ENCODE data around the gene DPEP2.
"Not testable (repeated sequence)": the region's sequence is repeated elsewhere in the genome, so short reads cannot be mapped to it uniquely, and the experiment has no call there.

The DPEP2 gene

GRCh38 chr16:67953641-67954375 is 45.5 kb downstream of the DPEP2 start:
- no peak for DNase-seq (ENCODE audit: low read depth)

- no peak for DNase-seq (ENCODE audit: low read depth)
Measured at GRCh38 chr16:67951485-67951884, 47.8 kb downstream of the DPEP2 start.

- no peak for DNase-seq (ENCODE audit: low read depth)
Measured at GRCh38 chr16:67950335-67950843, 48.9 kb downstream of the DPEP2 start.

GRCh38 chr16:67949645-67950044 is 49.6 kb downstream of the DPEP2 start:
- no peak for DNase-seq (ENCODE audit: low read depth)

- DNase-seq (ENCODE audit: low read depth), result no peak
Measured at GRCh38 chr16:67948015-67948414, 51.3 kb downstream of the DPEP2 start.

GRCh38 chr16:67946966-67947558 is 52.2 kb downstream of the DPEP2 start:
- DNase-seq (ENCODE audit: low read depth), result no peak

- no peak for DNase-seq (ENCODE audit: low read depth)
Measured at GRCh38 chr16:67946128-67946569, 53.1 kb downstream of the DPEP2 start.

- DNase-seq (ENCODE audit: low read depth), result no peak
Measured at GRCh38 chr16:67945392-67945933, 53.8 kb downstream of the DPEP2 start.

GRCh38 chr16:67944690-67945391 is 54.4 kb downstream of the DPEP2 start:
- no peak for DNase-seq (ENCODE audit: low read depth)

- no peak for DNase-seq (ENCODE audit: low read depth)
Measured at GRCh38 chr16:67943619-67944504, 55.4 kb downstream of the DPEP2 start, which contains the start of gene LCAT. TSS of gene LCAT (minus strand) at chr16:67944120. CDS start at chr16:67944101, 19 bp downstream.

GRCh38 chr16:67943256-67943618 is 56.0 kb downstream of the DPEP2 start:
- DNase-seq (ENCODE audit: low read depth), result no peak

- DNase-seq (ENCODE audit: low read depth), result no peak
Measured at GRCh38 chr16:67942510-67943255, 56.6 kb downstream of the DPEP2 start.

- no peak for DNase-seq (ENCODE audit: low read depth)
Measured at GRCh38 chr16:67942200-67942509, 57.1 kb downstream of the DPEP2 start.

GRCh38 chr16:67941469-67942199 is 57.6 kb downstream of the DPEP2 start:
- no peak for DNase-seq (ENCODE audit: low read depth)

- DNase-seq (ENCODE audit: low read depth), result no peak
Measured at GRCh38 chr16:67940446-67941089, 58.7 kb downstream of the DPEP2 start.

- no peak for DNase-seq (ENCODE audit: low read depth)
Measured at GRCh38 chr16:67939507-67940445, 59.5 kb downstream of the DPEP2 start.

GRCh38 chr16:67937713-67938112 is 61.6 kb downstream of the DPEP2 start:
- DNase-seq (ENCODE audit: low read depth), result not testable (repeated sequence)

Data from fibroblast of the conjunctiva (primary cell).